DND-41 (cell line): ENCODE measurements around the gene SPATS2L.
"Not testable (repeated sequence)": the region's sequence is repeated elsewhere in the genome, so short reads cannot be mapped to it uniquely, and the experiment has no call there.

Source experiments
- ATAC-seq: fragments of 200-7000 bp; cut with Tn5 transposase; 3 replicates; pipeline ENCODE4 v1.9.1; 2021; ENCODE audit warnings: low read depth; ENCODE audit not compliant: insufficient read depth
- DNase-seq: peaks from one replicate; pipeline ENCODE4 v3.0.0-alpha.2; 2020
- H2AFZ ChIP-seq: 2 replicates; pipeline ENCODE4 v1.6.0; 2012; ENCODE audit warnings: low read depth, low read length
- H3K27ac ChIP-seq: 2 replicates; pipeline ENCODE4 v1.5.1; 2012; ENCODE audit warnings: low read length, inconsistent platforms
- H3K27me3 ChIP-seq: fragments of 200-600 bp; sonication (generic); 2 replicates; pipeline ENCODE4 v1.6.0; 2012; ENCODE audit warnings: low read length, mild to moderate bottlenecking, inconsistent platforms; ENCODE audit not compliant: insufficient read depth, poor library complexity
- H3K36me3 ChIP-seq: 2 replicates; pipeline ENCODE4 v1.5.1; 2012; ENCODE audit warnings: low read length, inconsistent platforms; ENCODE audit not compliant: insufficient read depth
- H3K4me1 ChIP-seq: 2 replicates; pipeline ENCODE4 v1.5.1; 2012; ENCODE audit warnings: mild to moderate bottlenecking, low read length; ENCODE audit not compliant: insufficient read depth
- H3K4me2 ChIP-seq: 2 replicates; pipeline ENCODE4 v1.6.0; 2012; ENCODE audit warnings: mild to moderate bottlenecking, moderate library complexity, low read length, inconsistent platforms; ENCODE audit not compliant: insufficient read depth
- H3K4me3 ChIP-seq, 2 experiments: fragments of 200-600 bp in 1 of 2; shearing (Covaris generic) in 1 of 2; 2 replicates each; pipeline ENCODE4 v1.5.1; 2012 to 2016; ENCODE audit warnings: inconsistent platforms in 2 of 2, low read length in 2 of 2, mild to moderate bottlenecking in 2 of 2, low read depth in 1 of 2, moderate library complexity in 1 of 2
- H3K79me2 ChIP-seq: 2 replicates; pipeline ENCODE4 v1.6.0; 2012; ENCODE audit warnings: low read length, inconsistent platforms; ENCODE audit not compliant: insufficient read depth
- H3K9ac ChIP-seq: 2 replicates; pipeline ENCODE4 v1.6.0; 2012; ENCODE audit warnings: low read depth, mild to moderate bottlenecking, inconsistent platforms, low read length, moderate library complexity
- H3K9me3 ChIP-seq: 2 replicates; pipeline ENCODE4 v1.5.1; 2012; ENCODE audit warnings: low read length, moderate library complexity, mild to moderate bottlenecking, inconsistent platforms; ENCODE audit not compliant: insufficient read depth, severe bottlenecking
- H4K20me1 ChIP-seq: 2 replicates; pipeline ENCODE4 v1.6.0; 2012; ENCODE audit warnings: low read length; ENCODE audit not compliant: insufficient read depth
- CTCF ChIP-seq: IDR thresholded peaks from 2 replicates; pipeline ENCODE4 v1.5.1; 2012; ENCODE audit warnings: borderline replicate concordance, low read length, moderate library complexity, mild to moderate bottlenecking; ENCODE audit not compliant: poor library complexity, severe bottlenecking; ENCODE audit errors: extremely low read depth
- EZH2 ChIP-seq: IDR thresholded peaks from 3 replicates; pipeline ENCODE4 v1.6.1; 2012; ENCODE audit warnings: borderline replicate concordance, low read depth, mild to moderate bottlenecking, moderate library complexity, low read length, inconsistent platforms; ENCODE audit not compliant: severe bottlenecking

Gene SPATS2L

GRCh38 chr2:200340508-200341224 lies 34.2 kb downstream of the SPATS2L start:
- Histone ChIP-seq H3K79me2 (no peaks in the 10 kb centered on the region), H2AFZ (no peak overlapping the region), H3K36me3 (no peaks in the 10 kb centered on the region), H3K9ac (no peak overlapping the region), H3K27ac (no peak overlapping the region), H3K9me3 (no peaks in the 10 kb centered on the region), H4K20me1 (no peaks in the 10 kb centered on the region), H3K4me1 (no peaks in the 10 kb centered on the region), H3K27me3 (no peaks in the 10 kb centered on the region), H3K4me2 (no peak overlapping the region), H3K4me3 (no peak overlapping the region)
- no peak for TF ChIP-seq EZH2
- DNase-seq (no peak), ATAC-seq (no peak)

GRCh38 chr2:200341376-200341775 lies 34.9 kb downstream of the SPATS2L start:
- H3K9ac ChIP-seq: no peak overlapping the region
- H3K36me3 ChIP-seq: no peaks in the 10 kb centered on the region
- no peaks in the 10 kb centered on the region for H3K79me2 ChIP-seq
- no peak overlapping the region for H3K4me3 ChIP-seq
- H4K20me1 ChIP-seq: no peaks in the 10 kb centered on the region
- DNase-seq (no peak), ATAC-seq (no peak)
- H3K27me3 ChIP-seq: no peaks in the 10 kb centered on the region
- H3K4me2 ChIP-seq: no peak overlapping the region
- no peak for TF ChIP-seq EZH2
- no peak for TF ChIP-seq CTCF
- H2AFZ ChIP-seq: no peak overlapping the region
- H3K9me3 ChIP-seq: no peaks in the 10 kb centered on the region
- H3K27ac ChIP-seq: no peak overlapping the region
- H3K4me1 ChIP-seq: no peaks in the 10 kb centered on the region

- ATAC-seq (no peak), DNase-seq (no peak)
- TF ChIP-seq EZH2: no peak
- no peak for TF ChIP-seq CTCF
- no peaks in the 10 kb centered on the region for H3K36me3 ChIP-seq
- no peaks in the 10 kb centered on the region for H3K79me2 ChIP-seq
- H3K9me3 ChIP-seq: no peaks in the 10 kb centered on the region
- no peak overlapping the region for H3K27ac ChIP-seq
- no peak overlapping the region for H3K4me3 ChIP-seq
- H3K27me3 ChIP-seq: no peaks in the 10 kb centered on the region
- no peak overlapping the region for H3K9ac ChIP-seq
- no peak overlapping the region for H3K4me2 ChIP-seq
- H2AFZ ChIP-seq: no peak overlapping the region
- no peaks in the 10 kb centered on the region for H3K4me1 ChIP-seq
- no peaks in the 10 kb centered on the region for H4K20me1 ChIP-seq
Observed at GRCh38 chr2:200342235-200342634, 35.7 kb downstream of the SPATS2L start.

- Histone ChIP-seq H3K27ac (no peak overlapping the region), H3K9me3 (no peaks in the 10 kb centered on the region), H3K4me1 (no peaks in the 10 kb centered on the region), H3K27me3 (no peaks in the 10 kb centered on the region), H3K4me3 (no peak overlapping the region), H3K4me2 (no peak overlapping the region), H3K79me2 (no peaks in the 10 kb centered on the region), H3K36me3 (no peaks in the 10 kb centered on the region), H3K9ac (no peak overlapping the region), H4K20me1 (no peaks in the 10 kb centered on the region), H2AFZ (no peak overlapping the region)
- TF ChIP-seq CTCF (no peak), EZH2 (no peak)
- no peak for ATAC-seq
- no peak for DNase-seq
Observed at GRCh38 chr2:200342654-200343053, 36.2 kb downstream of the SPATS2L start.

GRCh38 chr2:200344202-200344601 lies 37.7 kb downstream of the SPATS2L start:
- not testable (repeated sequence) for H3K9ac ChIP-seq, H3K27ac ChIP-seq, H4K20me1 ChIP-seq, H3K4me3 ChIP-seq, ATAC-seq, H3K27me3 ChIP-seq, H2AFZ ChIP-seq, H3K4me1 ChIP-seq, DNase-seq, H3K4me2 ChIP-seq, H3K9me3 ChIP-seq, H3K79me2 ChIP-seq, H3K36me3 ChIP-seq
